HepG2 (cell line): Measurements from ENCODE around the gene ZNF425. TPM values are rescaled to one million over a fixed set of nuclear protein-coding genes. Genes with fewer than 3 reads are reported as not detected.

Experiments
- ATAC-seq: fragments of 200-7000 bp; cut with Tn5 transposase; 3 replicates; pipeline ENCODE4 v1.9.1; 2020; ENCODE audit warnings: mild to moderate bottlenecking, moderate library complexity
- BruUV-seq: library from RNA; stranded (reverse); fragments of 400-500 nt; replicated peaks from 2 replicates; lab custom pipeline; 2021; lab: Mats Ljungman, UMichigan
- CTCF ChIA-PET: fragments of 300-600 bp; formaldehyde crosslinking; extraction: SDS; loops from one replicate; lab custom pipeline; 2021; ENCODE audit warnings: low total read pairs, inconsistent platforms, low intra/inter-chr PET ratio; lab: Yijun Ruan, JAX
- POLR2A ChIA-PET: fragments of 350-600 bp; sonication (Branson Sonifier 250); formaldehyde crosslinking; loops from one replicate; lab custom pipeline; 2020; ENCODE audit warnings: antibody characterized with exemption, inconsistent platforms; lab: Yijun Ruan, JAX
- DNase-seq: peaks from one replicate; pipeline ENCODE4 v3.0.0-alpha.2; 2015; ENCODE audit warnings: low spot score
- FAIRE-seq: peaks from 3 replicates; lab custom pipeline; 2011; peaks lifted over from hg19 to GRCh38; lab: Jason Lieb, UNC
- H2AFZ ChIP-seq: one replicate; pipeline ENCODE4 v1.6.1; 2011; ENCODE audit warnings: low read length, inconsistent platforms
- H3K27ac ChIP-seq: fragments of 300-600 bp; 3 replicates; pipeline ENCODE4 v1.8.0; 2011; ENCODE audit warnings: mixed run types, mild to moderate bottlenecking, mixed read lengths, low read length, inconsistent platforms; ENCODE audit not compliant: insufficient read depth; ENCODE audit errors: extremely low read length
- H3K27me3 ChIP-seq, 2 experiments: fragments of 200-600 bp in 1 of 2; 2 replicates in 1 of 2; 3 replicates in 1 of 2; pipeline versions ENCODE4 v1.6.0 to v1.8.0; 2011; ENCODE audit warnings: low read length in 2 of 2, mild to moderate bottlenecking in 2 of 2, moderate library complexity in 2 of 2, inconsistent platforms in 1 of 2; ENCODE audit not compliant: insufficient read depth in 2 of 2, control insufficient read depth in 1 of 2
- H3K36me3 ChIP-seq, 2 experiments: fragments of 200-600 bp in 1 of 2; replicated peaks in 1 of 2; 2 replicates in 1 of 2; 3 replicates in 1 of 2; pipeline versions ENCODE4 v1.5.1 to v1.8.0; 2011; ENCODE audit warnings: low read length in 2 of 2, inconsistent platforms in 1 of 2; ENCODE audit not compliant: insufficient read depth in 2 of 2, control insufficient read depth in 1 of 2
- H3K4me1 ChIP-seq: 2 replicates; pipeline ENCODE4 v1.5.1; 2012; ENCODE audit warnings: low read length, inconsistent platforms; ENCODE audit not compliant: insufficient read depth
- H3K4me2 ChIP-seq: 2 replicates; pipeline ENCODE4 v1.6.0; 2011; ENCODE audit warnings: low read depth, low read length, inconsistent platforms
- H3K4me3 ChIP-seq, 3 experiments: fragments of 200-600 bp in 1 of 3; sonication (generic), shearing (Covaris generic) in 1 of 3; replicated peaks in 1 of 3; 2 replicates each; pipeline ENCODE4 v1.5.1; 2011 to 2016; ENCODE audit warnings: low read length in 3 of 3, inconsistent platforms in 2 of 3, low read depth in 2 of 3, mild to moderate bottlenecking in 2 of 3, control low read depth in 1 of 3, mixed read lengths in 1 of 3; ENCODE audit not compliant: insufficient read depth in 1 of 3
- H3K79me2 ChIP-seq: one replicate; pipeline ENCODE4 v1.6.1; 2011; ENCODE audit warnings: low read length, inconsistent platforms; ENCODE audit not compliant: insufficient read depth
- H3K9ac ChIP-seq: 2 replicates; pipeline ENCODE4 v1.6.0; 2011; ENCODE audit warnings: mild to moderate bottlenecking, low read depth, low read length, inconsistent platforms; ENCODE audit not compliant: insufficient read depth
- H3K9me3 ChIP-seq: 2 replicates; pipeline ENCODE4 v1.5.1; 2012; ENCODE audit warnings: mild to moderate bottlenecking, low read length
- H4K20me1 ChIP-seq: 2 replicates; pipeline ENCODE4 v1.6.0; 2011; ENCODE audit warnings: inconsistent platforms, mild to moderate bottlenecking, low read length, moderate library complexity; ENCODE audit not compliant: insufficient read depth
- ATF7-NPFF ChIP-seq: sonication (generic); formaldehyde crosslinking; IDR thresholded peaks from 2 replicates; pipeline ENCODE4 v1.8.1; 2023; ENCODE audit warnings: mild to moderate bottlenecking, low read depth, missing genetic modification reagents, moderate library complexity
- EHMT2 ChIP-seq: fragments of 200-600 bp; sonication (generic); IDR thresholded peaks from 2 replicates; pipeline ENCODE4 v1.7.0; 2017; ENCODE audit warnings: antibody characterized with exemption, low read depth, low read length, borderline replicate concordance
- HMG20A ChIP-seq: IDR thresholded peaks from 2 replicates; pipeline ENCODE4 v1.6.1; 2016; ENCODE audit warnings: borderline replicate concordance
- HOXA5 ChIP-seq: sonication (generic); formaldehyde crosslinking; IDR thresholded peaks from 2 replicates; pipeline ENCODE4 v1.4.0; 2020; ENCODE audit warnings: missing genetic modification reagents
- IKZF1 ChIP-seq: fragments of 450-650 bp; IDR thresholded peaks from 2 replicates; pipeline ENCODE4 v1.7.1; 2016
- IKZF4 ChIP-seq: sonication (generic); formaldehyde crosslinking; IDR thresholded peaks from 2 replicates; pipeline ENCODE4 v1.5.1; 2020; ENCODE audit warnings: borderline replicate concordance, mild to moderate bottlenecking, low read depth, missing genetic modification reagents; ENCODE audit errors: not compliant biosample characterization
- NFKBIZ ChIP-seq: IDR thresholded peaks from 2 replicates; pipeline ENCODE4 v1.6.1; 2018; ENCODE audit warnings: missing genetic modification reagents, missing compliant biosample characterization
- ZNF879 ChIP-seq: sonication (generic); formaldehyde crosslinking; IDR thresholded peaks from 2 replicates; pipeline ENCODE4 v1.8.1; 2023; ENCODE audit warnings: missing genetic modification reagents
- ZSCAN22 ChIP-seq: sonication (generic); formaldehyde crosslinking; IDR thresholded peaks from 2 replicates; pipeline ENCODE4 v1.4.0; 2020; ENCODE audit warnings: mild to moderate bottlenecking, missing genetic modification reagents
- ZSCAN9 ChIP-seq: IDR thresholded peaks from 2 replicates; pipeline ENCODE4 v1.6.1; 2016; ENCODE audit warnings: borderline replicate concordance
- WGBS: methylation state at CpG from one replicate; pipeline ENCODE4 v1.1.6; 2017; ENCODE audit warnings: low lambda C conversion rate; 5-methylcytosine and 5-hydroxymethylcytosine counted together
- in situ Hi-C: cut with HindIII; loops from 2 replicates; pipeline ENCODE4 v1.10.0; 2017; ENCODE audit warnings: low pct_unique_long_range_greater_than_20kb; ENCODE audit not compliant: extremely low pct_ligation_motif_present
- intact Hi-C: fragments of 100-400 bp; cut with micrococcal nuclease; formaldehyde crosslinking; loops from one replicate; pipeline ENCODE4 v1.10.0; 2022; ENCODE audit not compliant: unreplicated experiment
- polyA plus RNA-seq, 8 experiments: library from polyadenylated mRNA; depleted of rRNA in 3 of 8; stranded (reverse) in 7 of 8; unstranded in 1 of 8; fragments of >200 nt; fragmentation: Illumina TruSeq in 4 of 8; extraction: Trizol in 4 of 8; gene quantifications; 2 replicates each; pipeline versions ENCODE4 v1.2.1 to v1.2.3, GENCODE V29; 2011 to 2016; ENCODE audit warnings: low read depth in 4 of 8, missing spikeins in 1 of 8, mixed read lengths in 1 of 8; ENCODE audit not compliant: insufficient read depth in 1 of 8
- total RNA-seq, 5 experiments: library from RNA; depleted of rRNA; stranded (reverse); fragments of >200 nt; fragmentation: Illumina TruSeq; extraction: Trizol; gene quantifications; 2 replicates each; pipeline ENCODE4 v1.2.3, GENCODE V29; 2016; ENCODE audit warnings: low read depth in 1 of 5
- TF ChIP-seq, protein P1 (sequence below): sonication (generic); formaldehyde crosslinking; IDR thresholded peaks from 2 replicates; pipeline ENCODE4 v1.4.0; 2020; ENCODE audit warnings: missing genetic modification reagents, borderline replicate concordance
- TF ChIP-seq, protein P2 (sequence below): sonication (generic); formaldehyde crosslinking; IDR thresholded peaks from 2 replicates; pipeline ENCODE4 v1.4.0; 2020; ENCODE audit warnings: missing genetic modification reagents

ZNF425 gene
- total and polyA plus RNA-seq, 2 of the 13 experiments (the other 11 are each of a cell fraction or from before 2014, with no cell fraction given) = 0.51 to 1.1 TPM

DNA sequence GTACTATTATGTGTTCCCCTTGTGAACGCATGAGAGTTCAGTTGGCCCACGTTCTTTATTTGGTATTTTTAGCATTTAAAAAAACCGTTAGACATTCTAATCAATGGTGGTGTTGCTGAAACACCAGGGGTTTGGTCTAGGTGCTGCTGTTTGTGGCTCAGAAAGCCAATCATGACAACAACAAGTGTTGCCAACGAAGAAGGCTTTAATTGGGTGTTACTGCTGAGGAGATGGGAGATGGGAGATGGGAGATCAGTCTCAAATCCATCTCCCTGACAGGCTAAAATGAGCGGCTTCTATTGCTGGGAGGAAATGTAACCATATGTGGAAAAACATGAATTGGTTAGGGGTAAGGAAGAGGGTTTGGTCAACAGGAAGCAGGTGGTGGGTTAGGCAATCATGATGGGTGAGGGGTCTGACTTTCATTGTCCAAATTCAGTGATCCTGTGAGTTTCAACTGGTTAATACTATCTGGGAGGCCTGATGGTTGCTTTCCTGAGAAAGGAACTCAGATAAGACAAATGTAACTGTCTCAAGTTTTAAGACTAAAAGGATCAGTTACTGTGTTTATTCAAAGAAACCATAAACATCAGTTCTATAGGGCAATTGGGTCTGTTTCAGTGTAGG lies 4.6 kb upstream of the ZNF425 start (continued):
- TF ChIP-seq HOXA5 (CRISPR knock-in tag) = no peak

DNA sequence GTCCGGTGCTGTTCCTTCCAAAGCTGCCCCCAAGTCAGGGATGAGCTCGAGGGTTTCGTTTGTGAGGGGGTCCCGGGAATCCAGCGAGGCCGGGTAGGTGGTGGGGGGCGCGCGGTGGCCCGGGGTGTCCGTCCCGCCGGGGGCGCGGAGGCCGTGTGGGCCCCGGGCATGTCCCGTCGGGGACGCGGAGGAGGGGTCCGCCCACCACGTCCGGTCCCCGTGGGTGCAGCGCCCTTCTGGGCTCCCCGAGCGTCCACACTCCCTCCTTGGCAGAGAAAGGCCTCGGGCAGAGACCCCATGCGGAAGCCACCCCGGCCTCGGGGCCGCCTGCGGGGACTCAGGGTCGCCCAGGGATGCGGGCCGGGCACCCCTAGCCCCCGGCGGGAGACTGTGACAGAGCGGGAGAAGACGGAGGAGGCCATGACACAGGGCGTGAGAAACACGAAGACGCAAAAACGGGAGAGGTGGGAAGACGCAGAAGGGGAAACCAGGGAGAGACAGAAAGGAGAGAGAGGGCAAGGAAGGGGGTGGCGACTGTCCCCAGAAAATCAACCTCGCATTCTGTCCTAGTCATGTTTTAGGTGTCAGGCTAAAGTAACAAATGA lies 640 bp upstream of the ZNF425 start:
- H3K27me3 ChIP-seq = no peaks in the 10 kb centered on the region; a peak in 2 of 5 replicates
- H3K4me3 ChIP-seq = peak overlapping the region; percentile 81 to 98 (median 92)
- H3K9me3 ChIP-seq = peaks cover 13% of the 10 kb centered on the region
- BruUV-seq = TSS peak; percentile 66
- FAIRE-seq (no peak), DNase-seq (no peak), ATAC-seq (peak; percentile 71)
- H3K4me1 ChIP-seq = peaks cover 18% of the 10 kb centered on the region
- under 1% methylated on average over 21 of the region's 48 CpGs for WGBS
- no peak overlapping the region for H2AFZ ChIP-seq
- intact Hi-C loops = loop anchor here (1.0 kb wide), 2 partner anchors 22 to 36 kb away; partner anchors contain the start of gene ZNF786
- peak overlapping the region; percentile 98 for H3K9ac ChIP-seq
- H3K4me2 ChIP-seq = peak overlapping the region; percentile 77
- H4K20me1 ChIP-seq = no peaks in the 10 kb centered on the region
- ChIA-PET CTCF (interaction anchor here (3.2 to 3.5 kb wide), 2 partner anchors 20 to 36 kb away, joined by 15 to 26 read pairs; partner anchors contain the start of genes ZNF398 and ZNF786), POLR2A (interaction anchor here (1.0 to 2.8 kb wide), 3 partner anchors 21 to 69 kb away, joined by 3 to 42 read pairs (median 3); partner anchors contain the start of genes ZNF282 and ZNF398)
- in situ Hi-C loops = no loop called here
- H3K79me2 ChIP-seq = peaks cover 22% of the 10 kb centered on the region
- H3K36me3 ChIP-seq = peaks cover 0 to 15% of the 10 kb centered on the region in 2 experiments; a peak in 2 of 5 replicates
- H3K27ac ChIP-seq = peak overlapping the region; percentile 86
- TF ChIP-seq EHMT2 = no peak
- no peak for TF ChIP-seq ZSCAN22 (CRISPR knock-in tag)
- TF ChIP-seq ZNF879 (CRISPR knock-in tag) = peak; percentile 87
- TF ChIP-seq ATF7-NPFF (CRISPR knock-in tag) = no peak
- TF ChIP-seq, protein P1, sequence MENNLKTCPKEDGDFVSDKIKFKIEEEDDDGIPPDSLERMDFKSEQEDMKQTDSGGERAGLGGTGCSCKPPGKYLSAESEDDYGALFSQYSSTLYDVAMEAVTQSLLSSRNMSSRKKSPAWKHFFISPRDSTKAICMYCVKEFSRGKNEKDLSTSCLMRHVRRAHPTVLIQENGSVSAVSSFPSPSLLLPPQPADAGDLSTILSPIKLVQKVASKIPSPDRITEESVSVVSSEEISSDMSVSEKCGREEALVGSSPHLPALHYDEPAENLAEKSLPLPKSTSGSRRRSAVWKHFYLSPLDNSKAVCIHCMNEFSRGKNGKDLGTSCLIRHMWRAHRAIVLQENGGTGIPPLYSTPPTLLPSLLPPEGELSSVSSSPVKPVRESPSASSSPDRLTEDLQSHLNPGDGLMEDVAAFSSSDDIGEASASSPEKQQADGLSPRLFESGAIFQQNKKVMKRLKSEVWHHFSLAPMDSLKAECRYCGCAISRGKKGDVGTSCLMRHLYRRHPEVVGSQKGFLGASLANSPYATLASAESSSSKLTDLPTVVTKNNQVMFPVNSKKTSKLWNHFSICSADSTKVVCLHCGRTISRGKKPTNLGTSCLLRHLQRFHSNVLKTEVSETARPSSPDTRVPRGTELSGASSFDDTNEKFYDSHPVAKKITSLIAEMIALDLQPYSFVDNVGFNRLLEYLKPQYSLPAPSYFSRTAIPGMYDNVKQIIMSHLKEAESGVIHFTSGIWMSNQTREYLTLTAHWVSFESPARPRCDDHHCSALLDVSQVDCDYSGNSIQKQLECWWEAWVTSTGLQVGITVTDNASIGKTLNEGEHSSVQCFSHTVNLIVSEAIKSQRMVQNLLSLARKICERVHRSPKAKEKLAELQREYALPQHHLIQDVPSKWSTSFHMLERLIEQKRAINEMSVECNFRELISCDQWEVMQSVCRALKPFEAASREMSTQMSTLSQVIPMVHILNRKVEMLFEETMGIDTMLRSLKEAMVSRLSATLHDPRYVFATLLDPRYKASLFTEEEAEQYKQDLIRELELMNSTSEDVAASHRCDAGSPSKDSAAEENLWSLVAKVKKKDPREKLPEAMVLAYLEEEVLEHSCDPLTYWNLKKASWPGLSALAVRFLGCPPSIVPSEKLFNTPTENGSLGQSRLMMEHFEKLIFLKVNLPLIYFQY (CRISPR knock-in tag) = no peak
- TF ChIP-seq IKZF1 = no peak
- peak; percentile 20 for TF ChIP-seq IKZF4 (CRISPR knock-in tag)
- TF ChIP-seq NFKBIZ = no peak
- no peak for TF ChIP-seq ZSCAN9 (CRISPR knock-in tag)
- no peak for TF ChIP-seq HMG20A (CRISPR knock-in tag)
- TF ChIP-seq, protein P2, sequence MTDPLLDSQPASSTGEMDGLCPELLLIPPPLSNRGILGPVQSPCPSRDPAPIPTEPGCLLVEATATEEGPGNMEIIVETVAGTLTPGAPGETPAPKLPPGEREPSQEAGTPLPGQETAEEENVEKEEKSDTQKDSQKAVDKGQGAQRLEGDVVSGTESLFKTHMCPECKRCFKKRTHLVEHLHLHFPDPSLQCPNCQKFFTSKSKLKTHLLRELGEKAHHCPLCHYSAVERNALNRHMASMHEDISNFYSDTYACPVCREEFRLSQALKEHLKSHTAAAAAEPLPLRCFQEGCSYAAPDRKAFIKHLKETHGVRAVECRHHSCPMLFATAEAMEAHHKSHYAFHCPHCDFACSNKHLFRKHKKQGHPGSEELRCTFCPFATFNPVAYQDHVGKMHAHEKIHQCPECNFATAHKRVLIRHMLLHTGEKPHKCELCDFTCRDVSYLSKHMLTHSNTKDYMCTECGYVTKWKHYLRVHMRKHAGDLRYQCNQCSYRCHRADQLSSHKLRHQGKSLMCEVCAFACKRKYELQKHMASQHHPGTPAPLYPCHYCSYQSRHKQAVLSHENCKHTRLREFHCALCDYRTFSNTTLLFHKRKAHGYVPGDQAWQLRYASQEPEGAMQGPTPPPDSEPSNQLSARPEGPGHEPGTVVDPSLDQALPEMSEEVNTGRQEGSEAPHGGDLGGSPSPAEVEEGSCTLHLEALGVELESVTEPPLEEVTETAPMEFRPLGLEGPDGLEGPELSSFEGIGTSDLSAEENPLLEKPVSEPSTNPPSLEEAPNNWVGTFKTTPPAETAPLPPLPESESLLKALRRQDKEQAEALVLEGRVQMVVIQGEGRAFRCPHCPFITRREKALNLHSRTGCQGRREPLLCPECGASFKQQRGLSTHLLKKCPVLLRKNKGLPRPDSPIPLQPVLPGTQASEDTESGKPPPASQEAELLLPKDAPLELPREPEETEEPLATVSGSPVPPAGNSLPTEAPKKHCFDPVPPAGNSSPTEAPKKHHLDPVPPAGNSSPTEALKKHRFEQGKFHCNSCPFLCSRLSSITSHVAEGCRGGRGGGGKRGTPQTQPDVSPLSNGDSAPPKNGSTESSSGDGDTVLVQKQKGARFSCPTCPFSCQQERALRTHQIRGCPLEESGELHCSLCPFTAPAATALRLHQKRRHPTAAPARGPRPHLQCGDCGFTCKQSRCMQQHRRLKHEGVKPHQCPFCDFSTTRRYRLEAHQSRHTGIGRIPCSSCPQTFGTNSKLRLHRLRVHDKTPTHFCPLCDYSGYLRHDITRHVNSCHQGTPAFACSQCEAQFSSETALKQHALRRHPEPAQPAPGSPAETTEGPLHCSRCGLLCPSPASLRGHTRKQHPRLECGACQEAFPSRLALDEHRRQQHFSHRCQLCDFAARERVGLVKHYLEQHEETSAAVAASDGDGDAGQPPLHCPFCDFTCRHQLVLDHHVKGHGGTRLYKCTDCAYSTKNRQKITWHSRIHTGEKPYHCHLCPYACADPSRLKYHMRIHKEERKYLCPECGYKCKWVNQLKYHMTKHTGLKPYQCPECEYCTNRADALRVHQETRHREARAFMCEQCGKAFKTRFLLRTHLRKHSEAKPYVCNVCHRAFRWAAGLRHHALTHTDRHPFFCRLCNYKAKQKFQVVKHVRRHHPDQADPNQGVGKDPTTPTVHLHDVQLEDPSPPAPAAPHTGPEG = no peak
